Stimulated activated naive CD4-positive, alpha-beta T cell treated with Interleukin-2 at 50 U/mL for 16 hours (primary cell): ENCODE data around the gene PTGFR.

Experiments used
- DNase-seq: peaks from one replicate; lab custom pipeline; 2025; lab: John Stamatoyannopoulos, UW

Gene PTGFR

DNA sequence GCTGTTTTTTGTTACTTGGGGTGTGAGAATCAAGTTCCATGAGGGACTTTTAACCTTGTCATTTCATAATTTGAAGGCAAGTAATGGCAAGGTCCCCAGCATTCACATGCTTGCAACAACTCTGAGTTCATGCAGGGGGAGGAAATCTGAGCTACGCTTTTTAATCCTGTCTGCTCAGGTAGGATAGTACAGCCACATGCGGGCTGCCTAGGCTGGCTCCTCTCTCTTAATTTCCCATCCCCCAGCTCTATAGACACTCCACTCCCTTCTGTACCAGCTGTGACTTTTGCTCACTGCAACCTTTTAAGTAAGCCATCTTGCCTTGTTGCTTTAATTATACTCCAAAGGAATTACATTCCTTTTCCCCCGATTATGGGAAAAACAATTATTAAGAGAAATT is 30.1 kb downstream of the PTGFR start:
- DNase-seq: no peak

- DNase-seq: no peak
Observed at GRCh38 chr1:78522136-78522535, 31.4 kb downstream of the PTGFR start.

- no peak for DNase-seq
Observed at GRCh38 chr1:78526496-78526895, 35.7 kb downstream of the PTGFR start.

DNA sequence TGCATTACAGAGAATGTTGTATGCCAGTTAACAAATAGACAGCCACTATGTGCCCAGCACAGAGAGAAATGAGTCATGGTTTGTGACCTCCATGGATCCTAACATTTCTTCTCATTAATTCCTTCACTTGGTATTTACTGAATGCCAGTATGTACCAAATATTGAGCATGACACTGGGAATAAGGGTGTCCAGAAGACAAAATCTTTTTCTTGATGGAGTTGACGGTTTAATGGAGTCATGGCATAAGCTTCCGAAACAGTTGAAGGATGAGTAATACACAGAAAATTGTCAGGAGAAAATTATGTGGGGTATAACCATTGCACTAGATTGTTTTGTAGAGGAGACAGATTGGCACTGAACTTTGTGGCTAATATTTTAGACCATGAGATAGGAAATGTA is 36.9 kb downstream of the PTGFR start:
- DNase-seq: no peak

DNA sequence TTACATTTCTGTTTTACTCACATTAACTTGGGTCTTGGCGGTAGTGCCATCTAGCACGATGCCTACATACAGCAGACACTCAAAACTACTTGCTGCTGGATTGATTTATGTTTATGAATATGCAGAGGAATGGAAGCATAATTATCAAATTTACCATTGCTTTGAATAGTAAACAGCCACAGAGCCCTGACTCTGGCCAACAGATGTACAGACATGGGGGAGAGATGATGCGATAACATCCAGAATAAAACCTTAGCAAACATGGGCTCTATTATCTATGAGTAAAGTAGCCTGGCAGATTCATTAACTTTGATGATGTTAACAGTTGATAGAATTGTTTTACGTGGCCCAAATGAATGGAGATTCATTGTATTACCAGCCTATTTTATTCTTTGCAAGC is 42.8 kb downstream of the PTGFR start:
- no peak for DNase-seq

DNA sequence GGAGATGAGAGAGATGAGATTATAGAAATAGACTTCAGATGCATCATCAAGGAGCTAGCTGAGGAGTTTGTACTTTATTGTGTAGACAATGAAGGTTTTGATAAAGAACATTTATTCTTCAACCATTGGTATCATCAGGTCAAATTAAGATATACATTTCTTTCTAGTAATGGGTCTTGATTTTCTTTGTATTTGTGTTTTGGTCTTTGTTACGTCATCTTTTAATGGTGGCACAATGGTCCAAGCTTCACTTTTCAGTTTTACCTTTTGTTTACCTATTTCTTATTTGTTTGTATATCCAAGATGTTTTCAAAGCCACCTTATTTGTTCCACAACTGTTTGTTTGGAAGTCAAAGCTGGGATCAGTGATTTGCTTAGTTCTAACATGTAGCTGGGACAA is 44.5 kb downstream of the PTGFR start:
- no peak for DNase-seq

DNA sequence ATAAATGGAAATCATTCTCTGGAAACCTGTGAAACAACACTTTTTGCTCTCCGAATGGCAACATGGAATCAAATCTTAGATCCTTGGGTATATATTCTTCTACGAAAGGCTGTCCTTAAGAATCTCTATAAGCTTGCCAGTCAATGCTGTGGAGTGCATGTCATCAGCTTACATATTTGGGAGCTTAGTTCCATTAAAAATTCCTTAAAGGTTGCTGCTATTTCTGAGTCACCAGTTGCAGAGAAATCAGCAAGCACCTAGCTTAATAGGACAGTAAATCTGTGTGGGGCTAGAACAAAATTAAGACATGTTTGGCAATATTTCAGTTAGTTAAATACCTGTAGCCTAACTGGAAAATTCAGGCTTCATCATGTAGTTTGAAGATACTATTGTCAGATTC is 45.7 kb downstream of the PTGFR start:
- no peak for DNase-seq

DNA sequence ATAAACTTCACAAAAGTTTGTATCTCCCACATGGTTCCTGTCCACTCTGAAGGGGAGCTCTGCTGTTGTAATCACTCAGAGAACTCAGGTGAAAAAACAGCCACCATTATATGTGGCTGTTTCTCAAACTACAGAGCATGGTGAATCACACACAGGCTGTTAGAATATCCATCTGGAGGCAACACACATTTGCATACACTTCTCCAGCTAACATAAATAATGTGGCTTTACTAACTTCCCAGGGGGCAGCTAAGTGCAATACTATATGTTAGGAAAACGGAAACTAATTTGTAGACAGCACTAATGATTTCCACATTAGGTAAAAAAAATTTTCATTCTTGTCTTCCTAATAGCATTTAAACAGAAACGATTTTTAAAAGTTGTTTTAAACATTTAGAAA is 49.3 kb downstream of the PTGFR start:
- DNase-seq: no peak

DNA sequence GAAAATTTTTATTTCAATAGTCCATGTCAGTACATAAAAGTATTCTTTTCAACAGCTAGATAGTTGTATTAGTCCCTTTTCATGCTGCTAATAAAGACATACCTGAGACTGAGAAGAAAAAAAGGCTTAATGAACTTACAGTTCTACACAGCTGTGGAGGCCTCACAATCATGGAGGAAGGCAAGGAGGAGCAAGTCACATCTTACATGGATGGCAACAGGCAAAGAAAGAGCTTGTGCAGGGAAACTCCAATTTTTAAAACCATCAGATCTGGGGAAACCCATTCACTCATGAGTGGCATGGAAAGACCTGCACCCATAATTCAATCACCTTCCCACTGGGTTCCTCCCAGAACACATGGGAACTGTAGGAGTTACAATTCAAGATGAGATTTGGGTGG is 50.7 kb downstream of the PTGFR start:
- DNase-seq: no peak

- DNase-seq: no peak
Observed at GRCh38 chr1:78543941-78544643, 53.3 kb downstream of the PTGFR start.

DNA sequence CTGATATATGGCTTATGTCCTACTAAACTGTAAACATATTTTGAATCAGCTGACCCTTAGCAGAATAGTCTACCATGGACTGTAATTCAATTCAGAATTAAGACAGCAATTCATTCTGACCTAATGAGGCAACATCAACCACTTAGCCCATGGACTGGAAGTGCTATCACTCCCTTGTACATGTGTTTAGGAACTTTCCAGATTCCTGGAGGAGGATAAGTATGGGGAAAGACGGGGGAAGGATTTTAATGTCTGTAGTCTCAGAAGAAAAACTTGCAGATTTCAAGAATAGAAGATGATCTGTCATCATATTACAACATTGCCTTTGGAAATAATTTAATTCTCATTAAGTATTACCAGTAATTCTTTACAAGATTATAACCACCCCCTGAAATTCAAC is 56.3 kb downstream of the PTGFR start:
- DNase-seq: no peak

DNA sequence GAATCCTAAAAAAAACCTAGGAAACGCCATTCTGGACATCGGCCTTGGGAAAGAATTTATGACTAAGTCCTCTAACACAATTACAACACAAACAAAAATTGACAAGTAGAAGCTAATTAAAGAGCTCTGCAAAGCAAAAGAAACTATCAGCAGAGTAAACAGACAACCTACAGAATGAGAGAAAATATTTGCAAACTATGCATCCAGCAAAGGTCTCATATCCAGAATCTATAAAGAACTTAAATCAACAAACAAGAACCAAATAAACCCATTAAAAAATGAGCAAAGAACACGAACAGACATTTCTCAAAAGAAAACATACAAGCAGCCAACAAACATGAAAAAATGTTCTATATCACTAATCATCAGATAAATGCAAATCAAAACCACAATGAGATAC is 58.6 kb downstream of the PTGFR start:
- no peak for DNase-seq

DNA sequence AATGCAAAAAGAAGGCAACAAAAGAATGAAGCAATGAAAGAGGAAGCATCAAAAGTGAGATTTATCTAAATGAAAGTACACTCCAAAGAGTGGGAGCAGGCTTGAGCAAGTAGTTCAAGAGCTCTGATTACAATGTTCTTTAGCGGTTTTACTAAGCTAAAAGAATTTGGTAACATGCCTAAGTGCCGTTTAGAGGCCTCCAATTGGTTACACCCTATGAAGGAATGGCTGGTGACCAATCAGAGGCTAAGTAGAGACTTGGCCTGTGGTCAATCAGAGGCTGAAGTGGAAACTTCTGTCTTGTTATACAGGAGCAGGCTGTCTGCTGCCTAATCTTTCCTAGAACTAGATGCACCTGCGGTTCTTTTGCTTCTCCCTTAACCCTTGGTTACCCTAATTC is 59.1 kb downstream of the PTGFR start:
- DNase-seq: no peak

DNA sequence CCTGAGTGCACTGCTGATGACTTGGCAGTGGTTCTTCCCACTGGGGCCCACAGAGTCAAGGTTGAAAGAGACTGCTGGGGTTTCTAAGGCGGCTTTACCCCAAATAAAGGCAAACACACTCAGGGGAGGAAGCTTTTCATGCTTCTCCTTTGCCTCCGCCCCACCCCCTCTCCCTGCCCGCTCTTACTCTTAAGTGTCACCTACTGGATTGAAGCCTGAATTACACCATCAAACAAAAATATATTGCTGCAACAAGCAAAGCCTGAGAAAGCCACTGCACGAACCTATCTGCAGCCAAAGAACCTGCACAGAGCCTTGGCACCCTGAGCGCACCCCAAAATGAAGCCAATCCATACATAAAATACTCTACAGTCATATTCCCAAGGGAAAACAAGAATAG is 63.1 kb downstream of the PTGFR start:
- DNase-seq: no peak

DNA sequence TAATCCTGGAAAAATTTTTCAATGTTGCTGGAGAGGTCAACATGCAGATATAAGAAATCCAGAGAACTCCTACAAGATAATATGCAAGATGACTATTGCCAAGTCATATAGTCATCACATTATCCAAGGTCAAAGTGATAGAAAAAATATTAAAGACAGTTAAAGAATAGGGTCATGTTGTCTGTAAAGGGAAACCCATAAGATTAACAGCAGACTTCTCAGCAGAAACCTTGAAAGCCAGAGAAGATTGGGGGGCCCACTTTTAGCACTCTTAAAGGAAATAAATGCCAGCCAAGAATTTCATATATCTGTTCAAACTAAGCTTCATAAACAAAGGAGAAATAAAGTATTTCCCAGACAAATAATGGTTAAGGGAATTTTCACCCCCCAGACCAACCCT is 64.1 kb downstream of the PTGFR start:
- no peak for DNase-seq

- no peak for DNase-seq
Observed at GRCh38 chr1:78559680-78560079, 68.9 kb downstream of the PTGFR start.

- no peak for DNase-seq
Observed at GRCh38 chr1:78560811-78561210, 70.0 kb downstream of the PTGFR start.

DNA sequence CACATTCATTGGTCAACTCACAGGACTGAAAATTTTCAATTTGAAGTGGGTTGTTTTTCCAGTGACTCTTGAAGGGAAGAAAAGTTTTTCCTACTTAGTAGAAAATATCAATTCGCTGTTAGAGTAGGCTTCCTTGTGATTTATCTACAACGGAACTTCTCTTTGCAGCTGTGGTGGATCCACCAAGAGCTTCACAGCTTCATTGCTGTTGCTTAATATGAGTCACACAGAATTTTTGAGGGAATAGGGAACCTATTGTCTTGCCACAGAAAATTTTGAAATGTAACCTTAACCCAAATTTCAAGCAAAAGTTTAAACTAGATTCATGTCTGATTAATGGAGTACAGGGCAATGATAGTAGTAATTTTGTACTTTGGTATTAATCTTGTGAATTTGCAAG is 71.1 kb downstream of the PTGFR start:
- no peak for DNase-seq

- no peak for DNase-seq
Observed at GRCh38 chr1:78565393-78565792, 74.6 kb downstream of the PTGFR start.

- DNase-seq: no peak
Observed at GRCh38 chr1:78570539-78570938, 79.8 kb downstream of the PTGFR start.

GRCh38 chr1:78577257-78578100 is 86.7 kb downstream of the PTGFR start:
- no peak for DNase-seq

DNA sequence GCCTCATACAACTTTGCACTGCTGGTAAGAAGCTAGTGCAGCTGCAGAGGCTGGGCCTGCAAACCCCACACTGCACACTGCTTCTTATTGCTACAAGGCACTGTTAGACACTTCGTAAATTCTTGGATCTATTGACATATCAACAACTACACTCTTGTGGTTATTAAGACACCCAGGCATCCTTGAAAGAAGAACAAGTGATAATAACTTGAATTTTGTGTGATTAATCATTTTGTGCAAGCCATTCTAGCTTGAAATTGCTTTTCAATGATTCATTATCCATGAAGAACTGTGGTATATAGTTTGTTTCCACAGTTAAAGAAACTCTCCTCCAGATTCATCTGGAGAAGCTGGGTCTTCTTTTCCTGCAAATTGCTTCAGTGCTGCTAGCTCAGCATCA is 95.8 kb downstream of the PTGFR start:
- DNase-seq: no peak

DNA sequence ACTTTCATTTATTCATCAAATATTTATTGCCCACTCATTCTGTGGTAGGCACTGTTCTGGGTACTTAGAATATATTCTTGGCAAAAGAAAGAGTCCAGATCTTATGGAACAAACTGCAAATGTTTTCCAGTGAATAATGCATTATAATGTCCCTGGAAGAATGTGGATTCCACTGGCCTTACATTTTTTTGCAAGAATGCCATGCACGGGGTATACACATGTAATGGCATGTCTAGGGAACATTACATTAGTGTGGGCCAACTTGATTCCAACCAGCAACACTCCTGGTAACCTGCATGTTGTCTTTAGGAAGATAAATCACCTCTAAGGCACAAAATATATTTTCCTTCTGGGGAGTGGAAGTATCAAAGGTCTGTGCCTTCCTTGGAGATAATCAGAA is 96.4 kb downstream of the PTGFR start:
- no peak for DNase-seq
